ENCODE data around the gene POLR2B. TPM values are rescaled to one million over a fixed set of nuclear protein-coding genes. Genes with fewer than 3 reads are reported as not detected.

Gene POLR2B
- total RNA-seq, 1 experiment from 2014 or later = 83.8 TPM

- Mint-ChIP-seq H3K4me1 (ENCODE audit: low read depth, unreplicated experiment) (no peaks in the 10 kb centered on the region), H3K27ac (ENCODE audit: unreplicated experiment) (no peak overlapping the region), H3K4me3 (ENCODE audit: low read depth, unreplicated experiment) (no peak overlapping the region), H3K9me3 (ENCODE audit: low read depth, unreplicated experiment) (no peaks in the 10 kb centered on the region), H3K27me3 (ENCODE audit: unreplicated experiment) (no peaks in the 10 kb centered on the region), H3K36me3 (ENCODE audit: insufficient read depth, unreplicated experiment) (no peaks in the 10 kb centered on the region)
- intact Hi-C loops (cut with micrococcal nuclease; ENCODE audit: unreplicated experiment) = no loop called here
- TF ChIP-seq CTCF (IDR thresholded peaks at IDR 0.05; ENCODE audit: unreplicated experiment) = no peak
- CTCF ChIA-PET = interaction anchor here (0.7 kb wide), 1 partner anchor 23 kb away, joined by 4 read pairs; no protein-coding TSS in a partner anchor
- no TSS peak for BruUV-seq (replicated peaks)
- no peak for DNase-seq
These were observed 89.7 kb downstream of the POLR2B start for GRCh38 chr4:57068237-57068981.

DNA sequence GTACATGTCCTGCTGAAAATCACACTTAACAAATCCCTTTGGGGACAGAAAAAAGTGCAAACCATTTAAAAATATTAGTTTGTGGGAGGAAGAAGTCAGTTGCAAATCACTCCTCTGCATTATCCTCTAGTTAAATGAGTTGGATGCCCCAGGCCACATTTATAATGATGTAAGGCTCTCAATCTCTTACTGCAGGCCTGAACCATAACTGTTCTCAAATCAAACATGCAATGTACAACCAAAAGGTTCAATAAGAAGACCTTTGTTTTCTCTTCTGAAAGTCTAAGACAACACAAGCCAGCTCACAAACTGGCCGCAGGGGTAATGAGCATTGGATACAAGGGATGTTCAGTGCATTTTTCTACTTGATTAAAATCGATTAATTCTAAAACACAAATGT is 91.8 kb downstream of the POLR2B start:
- Mint-ChIP-seq H3K36me3 (ENCODE audit: insufficient read depth, unreplicated experiment) (no peaks in the 10 kb centered on the region), H3K4me1 (ENCODE audit: low read depth, unreplicated experiment) (peaks cover 14% of the 10 kb centered on the region), H3K27me3 (ENCODE audit: unreplicated experiment) (no peaks in the 10 kb centered on the region), H3K4me3 (ENCODE audit: low read depth, unreplicated experiment) (no peak overlapping the region), H3K9me3 (ENCODE audit: low read depth, unreplicated experiment) (no peaks in the 10 kb centered on the region), H3K27ac (ENCODE audit: unreplicated experiment) (no peak overlapping the region)
- no TSS peak for BruUV-seq (replicated peaks)
- intact Hi-C loops (cut with micrococcal nuclease; ENCODE audit: unreplicated experiment) = no loop called here
- TF ChIP-seq CTCF (IDR thresholded peaks at IDR 0.05; ENCODE audit: unreplicated experiment) = no peak
- no peak for DNase-seq
- CTCF ChIA-PET = no interaction called here

GRCh38 chr4:57071326-57071725 is 92.6 kb downstream of the POLR2B start:
- intact Hi-C loops (cut with micrococcal nuclease; ENCODE audit: unreplicated experiment) = no loop called here
- BruUV-seq (replicated peaks) = no TSS peak
- no peaks in the 10 kb centered on the region for H3K27me3 Mint-ChIP-seq (ENCODE audit: unreplicated experiment)
- TF ChIP-seq CTCF (IDR thresholded peaks at IDR 0.05; ENCODE audit: unreplicated experiment) = no peak
- H3K4me1 Mint-ChIP-seq (ENCODE audit: low read depth, unreplicated experiment) = peaks cover 17% of the 10 kb centered on the region
- H3K36me3 Mint-ChIP-seq (ENCODE audit: insufficient read depth, unreplicated experiment) = no peaks in the 10 kb centered on the region
- no peaks in the 10 kb centered on the region for H3K9me3 Mint-ChIP-seq (ENCODE audit: low read depth, unreplicated experiment)
- CTCF ChIA-PET = no interaction called here
- no peak overlapping the region for H3K27ac Mint-ChIP-seq (ENCODE audit: unreplicated experiment)
- H3K4me3 Mint-ChIP-seq (ENCODE audit: low read depth, unreplicated experiment) = no peak overlapping the region
- DNase-seq = no peak

GRCh38 chr4:57073559-57073958 is 94.9 kb downstream of the POLR2B start:
- no TSS peak for BruUV-seq (replicated peaks)
- intact Hi-C loops (cut with micrococcal nuclease; ENCODE audit: unreplicated experiment) = no loop called here
- H3K4me1 Mint-ChIP-seq (ENCODE audit: low read depth, unreplicated experiment) = peaks cover 22% of the 10 kb centered on the region
- peaks cover 7% of the 10 kb centered on the region for H3K36me3 Mint-ChIP-seq (ENCODE audit: insufficient read depth, unreplicated experiment)
- TF ChIP-seq CTCF (IDR thresholded peaks at IDR 0.05; ENCODE audit: unreplicated experiment) = no peak
- H3K4me3 Mint-ChIP-seq (ENCODE audit: low read depth, unreplicated experiment) = no peak overlapping the region
- H3K27me3 Mint-ChIP-seq (ENCODE audit: unreplicated experiment) = no peaks in the 10 kb centered on the region
- DNase-seq = no peak
- CTCF ChIA-PET = no interaction called here
- H3K27ac Mint-ChIP-seq (ENCODE audit: unreplicated experiment) = no peak overlapping the region
- H3K9me3 Mint-ChIP-seq (ENCODE audit: low read depth, unreplicated experiment) = no peaks in the 10 kb centered on the region
